Measurements from ENCODE around the gene PVALB. TPM values are rescaled to one million over a fixed set of nuclear protein-coding genes. Genes with fewer than 3 reads are reported as not detected.

The PVALB gene
- total and polyA plus RNA-seq, 2 donors (not counting 3 experiments of a cell fraction or from before 2014, with no cell fraction given): not detected

DNA sequence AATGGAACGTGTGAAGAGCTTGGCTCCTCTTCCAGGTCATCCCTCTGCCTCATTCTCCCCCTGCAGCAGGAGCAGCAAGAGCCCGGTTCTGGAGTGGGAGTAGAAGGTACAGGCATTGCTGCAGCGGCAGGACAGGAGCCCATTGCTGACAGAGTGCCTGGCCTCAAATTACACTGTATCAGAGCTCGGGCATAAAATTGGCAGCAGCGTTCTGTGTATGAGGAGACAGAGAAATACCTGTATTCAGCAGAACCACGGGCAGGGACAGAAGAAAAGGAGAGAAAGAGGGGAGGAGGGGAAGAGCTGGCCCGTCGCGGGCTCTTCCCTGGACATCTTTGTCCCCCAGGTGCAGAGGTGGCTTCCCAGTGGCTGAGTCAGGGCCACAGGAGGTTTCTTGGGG lies 41.3 kb upstream of the PVALB start:
- no TSS peak for BruUV-seq (replicated peaks)

DNA sequence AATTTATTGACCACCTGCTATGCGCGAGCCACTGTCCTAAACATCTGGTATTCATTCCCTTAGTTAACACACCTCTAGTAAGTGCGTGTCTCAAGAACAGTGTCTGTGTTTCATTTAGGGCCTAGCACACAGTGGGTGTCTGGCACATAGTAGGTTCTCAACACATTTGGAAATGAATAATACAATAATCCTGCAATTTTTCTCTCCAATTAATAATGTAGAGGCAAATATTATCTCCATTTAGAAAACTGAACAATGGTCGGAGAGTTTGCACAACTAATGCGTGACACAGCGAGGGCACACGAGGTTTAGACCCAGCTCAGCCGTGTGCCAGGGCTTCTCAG lies 39.9 kb upstream of the PVALB start:
- TF ChIP-seq, protein P1, sequence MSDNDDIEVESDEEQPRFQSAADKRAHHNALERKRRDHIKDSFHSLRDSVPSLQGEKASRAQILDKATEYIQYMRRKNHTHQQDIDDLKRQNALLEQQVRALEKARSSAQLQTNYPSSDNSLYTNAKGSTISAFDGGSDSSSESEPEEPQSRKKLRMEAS (IDR thresholded peaks at IDR 0.05; ENCODE audit: insufficient read depth, insufficient read length): no peak
- TF ChIP-seq, protein P2, sequence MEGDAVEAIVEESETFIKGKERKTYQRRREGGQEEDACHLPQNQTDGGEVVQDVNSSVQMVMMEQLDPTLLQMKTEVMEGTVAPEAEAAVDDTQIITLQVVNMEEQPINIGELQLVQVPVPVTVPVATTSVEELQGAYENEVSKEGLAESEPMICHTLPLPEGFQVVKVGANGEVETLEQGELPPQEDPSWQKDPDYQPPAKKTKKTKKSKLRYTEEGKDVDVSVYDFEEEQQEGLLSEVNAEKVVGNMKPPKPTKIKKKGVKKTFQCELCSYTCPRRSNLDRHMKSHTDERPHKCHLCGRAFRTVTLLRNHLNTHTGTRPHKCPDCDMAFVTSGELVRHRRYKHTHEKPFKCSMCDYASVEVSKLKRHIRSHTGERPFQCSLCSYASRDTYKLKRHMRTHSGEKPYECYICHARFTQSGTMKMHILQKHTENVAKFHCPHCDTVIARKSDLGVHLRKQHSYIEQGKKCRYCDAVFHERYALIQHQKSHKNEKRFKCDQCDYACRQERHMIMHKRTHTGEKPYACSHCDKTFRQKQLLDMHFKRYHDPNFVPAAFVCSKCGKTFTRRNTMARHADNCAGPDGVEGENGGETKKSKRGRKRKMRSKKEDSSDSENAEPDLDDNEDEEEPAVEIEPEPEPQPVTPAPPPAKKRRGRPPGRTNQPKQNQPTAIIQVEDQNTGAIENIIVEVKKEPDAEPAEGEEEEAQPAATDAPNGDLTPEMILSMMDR (IDR thresholded peaks at IDR 0.05; ENCODE audit: extremely low read depth in 1 of 2, insufficient read depth in 1 of 2, low read depth in 1 of 2, low read length in 2 of 2): no peak
- no peak for TF ChIP-seq POLR2A (IDR thresholded peaks at IDR 0.05; ENCODE audit: low read depth, low read length)
- no peak for TF ChIP-seq MYC (IDR thresholded peaks at IDR 0.05; ENCODE audit: low read depth, low read length)
- Histone ChIP-seq H3K9ac (replicated peaks; ENCODE audit: extremely low read depth, insufficient read depth, low read length) (no peak overlapping the region), H3K36me3 (ENCODE audit: control insufficient read depth in 2 of 2, extremely low read depth in 1 of 2, insufficient read depth in 2 of 2, low read length in 2 of 2) (no peaks in the 10 kb centered on the region), H3K9me1 (replicated peaks; ENCODE audit: control insufficient read depth, extremely low read depth, insufficient read depth, low read length) (no peaks in the 10 kb centered on the region), H3K9me3 (replicated peaks; ENCODE audit: control insufficient read depth, insufficient read depth, low read length) (no peaks in the 10 kb centered on the region), H2AFZ (ENCODE audit: low read depth, low read length) (no peak overlapping the region), H3K4me1 (ENCODE audit: control insufficient read depth, extremely low read depth, insufficient read depth, low read length) (peaks cover 7% of the 10 kb centered on the region), H3K27ac (ENCODE audit: insufficient read depth, low read depth, low read length) (no peak overlapping the region), H3K4me3 (replicated peaks in 1 of 3; ENCODE audit: insufficient read depth in 1 of 3, low read depth in 1 of 3, low read length in 3 of 3) (no peak overlapping the region), H4K20me1 (replicated peaks; ENCODE audit: control insufficient read depth, extremely low read depth, insufficient read depth, low read length) (no peaks in the 10 kb centered on the region), H3K27me3 (ENCODE audit: control insufficient read depth in 2 of 2, insufficient read depth in 2 of 2, low read length in 2 of 2) (peaks cover 7 to 9% of the 10 kb centered on the region in 2 experiments), H3K79me2 (ENCODE audit: control insufficient read depth, insufficient read depth, low read length) (no peaks in the 10 kb centered on the region), H3K4me2 (ENCODE audit: insufficient read depth, low read length) (no peak overlapping the region)
- BruUV-seq (replicated peaks): no TSS peak
- FAIRE-seq: no peak
- POLR2A ChIA-PET: no interaction called here
- intact Hi-C loops (cut with micrococcal nuclease) (loop anchor here (1.0 kb wide), 4 partner anchors 33 to 310 kb away; no protein-coding TSS in a partner anchor), dilution Hi-C loops (cut with MboI; ENCODE audit: extremely low pct_ligation_motif_present, low sequenced_read_pairs) (no loop called here)
- no peak for DNase-seq (ENCODE audit: low read depth, low spot score)
- CTCF ChIA-PET: interaction anchor here (0.8 to 6.5 kb wide), 34 partner anchors 10 to 319 kb away, joined by 3 to 149 read pairs (median 8); partner anchors contain the start of genes CSF2RB and IFT27

More for the DNA sequence above, 41.3 kb upstream of the PVALB start:
- H3K4me2 ChIP-seq (ENCODE audit: insufficient read depth, low read length): no peak overlapping the region
- ChIA-PET CTCF (interaction anchor here (0.9 to 6.5 kb wide), 7 partner anchors 9 to 312 kb away, joined by 3 to 149 read pairs (median 4); partner anchors contain the start of gene IFT27), POLR2A (no interaction called here)
- H3K9ac ChIP-seq (replicated peaks; ENCODE audit: extremely low read depth, insufficient read depth, low read length): no peak overlapping the region
- H2AFZ ChIP-seq (ENCODE audit: low read depth, low read length): no peak overlapping the region
- DNase-seq (ENCODE audit: low read depth, low spot score): no peak
- H3K4me1 ChIP-seq (ENCODE audit: control insufficient read depth, extremely low read depth, insufficient read depth, low read length): peaks cover 5% of the 10 kb centered on the region
- H3K4me3 ChIP-seq (replicated peaks in 1 of 3; ENCODE audit: insufficient read depth in 1 of 3, low read depth in 1 of 3, low read length in 3 of 3): no peak overlapping the region
- H3K9me3 ChIP-seq (replicated peaks; ENCODE audit: control insufficient read depth, insufficient read depth, low read length): no peaks in the 10 kb centered on the region
- H3K27ac ChIP-seq (ENCODE audit: insufficient read depth, low read depth, low read length): no peak overlapping the region
- TF ChIP-seq GATA2 (IDR thresholded peaks at IDR 0.05; ENCODE audit: insufficient read depth, insufficient read length, low read depth, low read length) (no peak), MYC (IDR thresholded peaks at IDR 0.05; ENCODE audit: low read depth, low read length) (no peak), EZH2 (IDR thresholded peaks at IDR 0.05; ENCODE audit: borderline replicate concordance, low read depth, low read length, severe bottlenecking) (no peak), FOS (IDR thresholded peaks at IDR 0.05; ENCODE audit: borderline replicate concordance, insufficient read depth, low read length) (no peak)
- TF ChIP-seq, protein P1 (IDR thresholded peaks at IDR 0.05; ENCODE audit: insufficient read depth, insufficient read length): no peak
- FAIRE-seq: no peak
- H3K79me2 ChIP-seq (ENCODE audit: control insufficient read depth, insufficient read depth, low read length): no peaks in the 10 kb centered on the region
- dilution Hi-C loops (cut with MboI; ENCODE audit: extremely low pct_ligation_motif_present, low sequenced_read_pairs): no loop called here
- no peaks in the 10 kb centered on the region for H4K20me1 ChIP-seq (replicated peaks; ENCODE audit: control insufficient read depth, extremely low read depth, insufficient read depth, low read length)
- peaks cover 7 to 9% of the 10 kb centered on the region in 2 experiments for H3K27me3 ChIP-seq (ENCODE audit: control insufficient read depth in 2 of 2, insufficient read depth in 2 of 2, low read length in 2 of 2)
- intact Hi-C loops (cut with micrococcal nuclease): no loop called here
- no peaks in the 10 kb centered on the region for H3K9me1 ChIP-seq (replicated peaks; ENCODE audit: control insufficient read depth, extremely low read depth, insufficient read depth, low read length)
- no peaks in the 10 kb centered on the region for H3K36me3 ChIP-seq (ENCODE audit: control insufficient read depth in 2 of 2, extremely low read depth in 1 of 2, insufficient read depth in 2 of 2, low read length in 2 of 2)
